ENCODE results near the gene SCRN3.

SCRN3 gene

GRCh38 chr2:174442546-174443510 is 47.3 kb downstream of the SCRN3 start:
- Histone ChIP-seq H3K9ac (ENCODE audit: low read length) (no peak overlapping the region), H3K9me3 (ENCODE audit: low read length) (no peaks in the 10 kb centered on the region), H3K79me2 (ENCODE audit: insufficient read depth, low read length) (no peaks in the 10 kb centered on the region), H3K27ac (ENCODE audit: low read depth, low read length, poor library complexity, severe bottlenecking) (no peak overlapping the region), H3K9me2 (ENCODE audit: low read depth, low read length) (no peaks in the 10 kb centered on the region), H3K27me3 (ENCODE audit: insufficient read depth, low read length) (no peaks in the 10 kb centered on the region), H3K36me3 (ENCODE audit: insufficient read depth, low read length) (peaks cover 14% of the 10 kb centered on the region; the same call in 1 of the 2 replicates), H3K4me2 (ENCODE audit: low read length) (no peak overlapping the region), H3K4me3 (ENCODE audit: low read depth, low read length, poor library complexity, severe bottlenecking) (no peak overlapping the region), H3F3A (ENCODE audit: insufficient read depth, low read length) (no peaks in the 10 kb centered on the region), H3K4me1 (ENCODE audit: insufficient read depth, low read length, severe bottlenecking) (no peaks in the 10 kb centered on the region), H4K20me1 (ENCODE audit: insufficient read depth, low read length) (no peaks in the 10 kb centered on the region), H2AFZ (ENCODE audit: low read length) (no peak overlapping the region)
- TF ChIP-seq EZH2 (IDR thresholded peaks at IDR 0.05; ENCODE audit: borderline replicate concordance, low read length), result no peak
- TF ChIP-seq, protein P1, sequence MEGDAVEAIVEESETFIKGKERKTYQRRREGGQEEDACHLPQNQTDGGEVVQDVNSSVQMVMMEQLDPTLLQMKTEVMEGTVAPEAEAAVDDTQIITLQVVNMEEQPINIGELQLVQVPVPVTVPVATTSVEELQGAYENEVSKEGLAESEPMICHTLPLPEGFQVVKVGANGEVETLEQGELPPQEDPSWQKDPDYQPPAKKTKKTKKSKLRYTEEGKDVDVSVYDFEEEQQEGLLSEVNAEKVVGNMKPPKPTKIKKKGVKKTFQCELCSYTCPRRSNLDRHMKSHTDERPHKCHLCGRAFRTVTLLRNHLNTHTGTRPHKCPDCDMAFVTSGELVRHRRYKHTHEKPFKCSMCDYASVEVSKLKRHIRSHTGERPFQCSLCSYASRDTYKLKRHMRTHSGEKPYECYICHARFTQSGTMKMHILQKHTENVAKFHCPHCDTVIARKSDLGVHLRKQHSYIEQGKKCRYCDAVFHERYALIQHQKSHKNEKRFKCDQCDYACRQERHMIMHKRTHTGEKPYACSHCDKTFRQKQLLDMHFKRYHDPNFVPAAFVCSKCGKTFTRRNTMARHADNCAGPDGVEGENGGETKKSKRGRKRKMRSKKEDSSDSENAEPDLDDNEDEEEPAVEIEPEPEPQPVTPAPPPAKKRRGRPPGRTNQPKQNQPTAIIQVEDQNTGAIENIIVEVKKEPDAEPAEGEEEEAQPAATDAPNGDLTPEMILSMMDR (IDR thresholded peaks at IDR 0.05; ENCODE audit: low read length), result no peak

GRCh38 chr2:174444761-174445160 is 49.2 kb downstream of the SCRN3 start:
- peaks cover under 1% of the 10 kb centered on the region for H3K4me1 ChIP-seq (ENCODE audit: insufficient read depth, low read length, severe bottlenecking)
- no peak overlapping the region for H3K9ac ChIP-seq (ENCODE audit: low read length)
- H3K36me3 ChIP-seq (ENCODE audit: insufficient read depth, low read length), result peaks cover 14% of the 10 kb centered on the region
- H2AFZ ChIP-seq (ENCODE audit: low read length), result no peak overlapping the region
- no peaks in the 10 kb centered on the region for H3K9me2 ChIP-seq (ENCODE audit: low read depth, low read length)
- TF ChIP-seq, protein P1 (IDR thresholded peaks at IDR 0.05; ENCODE audit: low read length), result no peak
- TF ChIP-seq EZH2 (IDR thresholded peaks at IDR 0.05; ENCODE audit: borderline replicate concordance, low read length), result no peak
- H3K4me2 ChIP-seq (ENCODE audit: low read length), result no peak overlapping the region
- H3K9me3 ChIP-seq (ENCODE audit: low read length), result no peaks in the 10 kb centered on the region
- no peaks in the 10 kb centered on the region for H4K20me1 ChIP-seq (ENCODE audit: insufficient read depth, low read length)
- H3K4me3 ChIP-seq (ENCODE audit: low read depth, low read length, poor library complexity, severe bottlenecking), result no peak overlapping the region
- H3K27me3 ChIP-seq (ENCODE audit: insufficient read depth, low read length), result no peaks in the 10 kb centered on the region
- no peak overlapping the region for H3K27ac ChIP-seq (ENCODE audit: low read depth, low read length, poor library complexity, severe bottlenecking)
- H3F3A ChIP-seq (ENCODE audit: insufficient read depth, low read length), result no peaks in the 10 kb centered on the region
- no peaks in the 10 kb centered on the region for H3K79me2 ChIP-seq (ENCODE audit: insufficient read depth, low read length)

DNA sequence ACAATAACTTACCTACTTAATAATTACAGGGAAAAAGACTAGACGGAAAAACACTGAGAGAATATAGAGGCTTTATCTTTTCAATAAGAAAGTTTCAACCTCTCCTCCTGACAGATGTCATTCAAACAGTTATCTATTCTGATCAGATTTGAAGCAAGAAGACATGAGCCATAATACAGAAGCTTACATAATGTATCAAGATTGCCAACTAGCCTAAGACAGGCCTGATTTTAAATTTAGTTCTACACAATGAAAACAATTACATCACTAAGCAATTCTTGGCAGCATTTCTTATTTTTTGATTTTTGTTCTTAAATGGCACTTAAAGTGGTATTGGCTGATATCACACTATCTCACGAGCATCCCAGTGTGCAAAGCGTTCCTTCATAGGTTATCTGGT is 49.7 kb downstream of the SCRN3 start:
- Histone ChIP-seq H3K9me2 (ENCODE audit: low read depth, low read length) (no peaks in the 10 kb centered on the region), H2AFZ (ENCODE audit: low read length) (no peak overlapping the region), H3K27me3 (ENCODE audit: insufficient read depth, low read length) (no peaks in the 10 kb centered on the region), H3F3A (ENCODE audit: insufficient read depth, low read length) (no peaks in the 10 kb centered on the region), H3K4me3 (ENCODE audit: low read depth, low read length, poor library complexity, severe bottlenecking) (no peak overlapping the region), H3K4me2 (ENCODE audit: low read length) (no peak overlapping the region), H3K36me3 (ENCODE audit: insufficient read depth, low read length) (peaks cover 14% of the 10 kb centered on the region), H3K79me2 (ENCODE audit: insufficient read depth, low read length) (no peaks in the 10 kb centered on the region), H3K27ac (ENCODE audit: low read depth, low read length, poor library complexity, severe bottlenecking) (no peak overlapping the region), H3K9me3 (ENCODE audit: low read length) (no peaks in the 10 kb centered on the region), H3K4me1 (ENCODE audit: insufficient read depth, low read length, severe bottlenecking) (peaks cover 5% of the 10 kb centered on the region), H4K20me1 (ENCODE audit: insufficient read depth, low read length) (no peaks in the 10 kb centered on the region), H3K9ac (ENCODE audit: low read length) (no peak overlapping the region)
- no peak for TF ChIP-seq EZH2 (IDR thresholded peaks at IDR 0.05; ENCODE audit: borderline replicate concordance, low read length)
- TF ChIP-seq, protein P1 (IDR thresholded peaks at IDR 0.05; ENCODE audit: low read length), result no peak
